Measurements from ENCODE around the gene BTBD17. TPM values are rescaled to one million over a fixed set of nuclear protein-coding genes. Genes with fewer than 3 reads are reported as not detected.
A peak's percentile ranks its signal among the peaks of the same experiment; 100 is the strongest.

The BTBD17 gene
- total RNA-seq, 6 donors from 2014 or later = 1.2 TPM; not detected in 5

GRCh38 chr17:74356646-74357465 is 4.8 kb downstream of the BTBD17 start:
- Histone ChIP-seq H3K4me1 (peaks cover 6 to 25% (median 10%) of the 10 kb centered on the region in 4 donors), H3K4me3 (peak overlapping the region in 2 of 4 donors; percentile 13 to 27), H3K27me3 (peaks cover 0 to 60% (median 34%) of the 10 kb centered on the region in 4 donors), H3K9me3 (no peaks in the 10 kb centered on the region), H3K36me3 (no peaks in the 10 kb centered on the region), H3K27ac (no peak overlapping the region)
- ATAC-seq (ENCODE audit: low FRiP score in 2 of 2) (no peak), DNase-seq (peak in 1 of 2 donors; percentile 84)
- WGBS, 2 donors = 1 to 9% methylated on average over 18 to 74 of the region's 105 CpGs
- TF ChIP-seq EP300 (IDR thresholded peaks at IDR 0.05) (no peak), POLR2AphosphoS5 (IDR thresholded peaks at IDR 0.05) (no peak), POLR2A (IDR thresholded peaks at IDR 0.05) (no peak), CTCF (IDR thresholded peaks at IDR 0.05) (no peak)

- peaks cover 6 to 22% (median 10%) of the 10 kb centered on the region in 4 donors for H3K4me1 ChIP-seq
- H3K36me3 ChIP-seq = no peaks in the 10 kb centered on the region
- TF ChIP-seq CTCF (IDR thresholded peaks at IDR 0.05) = no peak
- no peak for TF ChIP-seq EP300 (IDR thresholded peaks at IDR 0.05)
- TF ChIP-seq POLR2AphosphoS5 (IDR thresholded peaks at IDR 0.05) = no peak
- no peak for TF ChIP-seq POLR2A (IDR thresholded peaks at IDR 0.05)
- H3K9me3 ChIP-seq = no peaks in the 10 kb centered on the region
- DNase-seq (peak in 1 of 2 donors; percentile 55), ATAC-seq (ENCODE audit: low FRiP score in 2 of 2) (no peak)
- WGBS, 2 donors = 84% methylated on average over 6 of the region's 8 CpGs; no CpG with 5 or more reads in 1 of the 2 donors
- H3K4me3 ChIP-seq = no peak overlapping the region
- peaks cover 0 to 57% (median 31%) of the 10 kb centered on the region in 4 donors for H3K27me3 ChIP-seq
- no peak overlapping the region for H3K27ac ChIP-seq
Observed at GRCh38 chr17:74355065-74355464, 6.6 kb downstream of the BTBD17 start.

GRCh38 chr17:74354561-74354960 is 7.1 kb downstream of the BTBD17 start:
- Histone ChIP-seq H3K9me3 (no peaks in the 10 kb centered on the region), H3K27ac (no peak overlapping the region), H3K4me1 (peaks cover 6 to 22% (median 10%) of the 10 kb centered on the region in 4 donors), H3K27me3 (peaks cover 0 to 57% (median 31%) of the 10 kb centered on the region in 4 donors), H3K36me3 (no peaks in the 10 kb centered on the region), H3K4me3 (no peak overlapping the region)
- WGBS, 2 donors = 77 to 80% methylated on average over 2 to 10 of the region's 10 CpGs
- ATAC-seq (ENCODE audit: low FRiP score in 2 of 2) (no peak), DNase-seq (peak in 1 of 2 donors; percentile 44)
- TF ChIP-seq POLR2A (IDR thresholded peaks at IDR 0.05) (no peak), CTCF (IDR thresholded peaks at IDR 0.05) (no peak), POLR2AphosphoS5 (IDR thresholded peaks at IDR 0.05) (no peak), EP300 (IDR thresholded peaks at IDR 0.05) (no peak)

GRCh38 chr17:74354123-74354522 is 7.5 kb downstream of the BTBD17 start:
- Histone ChIP-seq H3K4me1 (peaks cover 6 to 22% (median 10%) of the 10 kb centered on the region in 4 donors), H3K36me3 (no peaks in the 10 kb centered on the region), H3K4me3 (no peak overlapping the region), H3K27ac (no peak overlapping the region), H3K9me3 (no peaks in the 10 kb centered on the region), H3K27me3 (peaks cover 0 to 57% (median 31%) of the 10 kb centered on the region in 4 donors)
- TF ChIP-seq CTCF (IDR thresholded peaks at IDR 0.05) (peak in 5 of 6 experiments; percentile 16 to 64 (median 44)), EP300 (IDR thresholded peaks at IDR 0.05) (no peak)
- peak; percentile 45 to 92 for DNase-seq
- WGBS, 2 donors = 10 to 16% methylated on average over 10 to 28 of the region's 29 CpGs
- peak in 1 of 2 donors; percentile 41 for ATAC-seq (ENCODE audit: low FRiP score in 2 of 2)
